GM12892 (cell line): ENCODE measurements around the gene DKK1.

Source experiments
- DNase-seq: peaks from one replicate; pipeline ENCODE4 v3.0.0; 2011; ENCODE audit not compliant: insufficient read length
- FAIRE-seq: peaks from 2 replicates; lab custom pipeline; 2011; peaks lifted over from hg19 to GRCh38; lab: Jason Lieb, UNC
- POLR2A ChIP-seq: IDR thresholded peaks from 2 replicates; pipeline ENCODE4 v1.6.1; 2011; ENCODE audit warnings: low read depth, low read length, control low read depth
- POLR2AphosphoS5 ChIP-seq: IDR thresholded peaks from 2 replicates; pipeline ENCODE4 v1.6.1; 2011; ENCODE audit warnings: low read depth, low read length, control low read depth
- TAF1 ChIP-seq: IDR thresholded peaks from 2 replicates; pipeline ENCODE4 v1.6.1; 2011; ENCODE audit warnings: low read depth, mild to moderate bottlenecking, control low read depth, low read length, borderline replicate concordance

Gene DKK1

GRCh38 chr10:52318822-52319464 lies 4.9 kb downstream of the DKK1 start:
- FAIRE-seq (no peak), DNase-seq (no peak)
- TF ChIP-seq TAF1 (no peak), POLR2A (no peak), POLR2AphosphoS5 (no peak)

DNA sequence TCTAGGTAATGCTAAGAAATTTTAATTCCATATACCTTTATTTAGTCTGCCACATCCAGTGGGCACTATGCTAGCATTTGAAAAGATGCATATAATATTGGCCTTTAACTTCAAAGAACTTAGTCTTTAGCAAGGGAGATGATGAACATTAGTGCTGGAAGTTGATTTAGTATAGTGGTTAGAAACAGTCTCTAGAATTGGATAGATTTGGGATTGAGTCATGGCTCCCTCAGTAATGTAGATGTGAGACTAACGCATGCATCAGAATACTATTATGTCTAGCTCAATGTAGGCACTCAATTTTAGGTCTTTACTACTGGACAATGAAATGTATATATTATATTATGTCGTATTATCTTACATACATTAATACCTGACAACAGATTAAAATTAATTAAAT lies 5.8 kb downstream of the DKK1 start:
- DNase-seq (no peak), FAIRE-seq (no peak)
- no peak for TF ChIP-seq POLR2A

- no peak for FAIRE-seq
- no peak for DNase-seq
- TF ChIP-seq TAF1 = no peak
These were observed 8.2 kb downstream of the DKK1 start for GRCh38 chr10:52322323-52322722.

DNA sequence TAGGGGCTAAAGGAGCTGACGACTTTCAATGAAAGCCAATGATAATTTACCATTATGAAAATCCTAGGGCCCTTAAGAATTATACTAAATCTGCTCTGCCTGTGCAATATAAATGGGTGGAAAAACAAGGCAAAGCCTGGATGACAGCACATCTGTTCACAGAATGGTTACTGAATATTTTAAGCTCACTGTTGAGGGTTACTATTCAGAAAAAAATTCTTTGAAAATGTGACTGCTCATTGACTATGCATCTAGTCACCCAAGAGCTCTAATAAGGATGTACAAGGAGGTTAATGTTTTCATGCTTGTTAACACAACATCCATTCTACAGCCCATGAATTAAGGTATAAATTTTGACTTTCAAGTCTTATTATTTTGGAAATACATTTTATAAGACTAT lies 8.9 kb downstream of the DKK1 start:
- no peak for TF ChIP-seq POLR2AphosphoS5
- no peak for TF ChIP-seq TAF1
- no peak for TF ChIP-seq POLR2A
- no peak for DNase-seq
- no peak for FAIRE-seq

- no peak for TF ChIP-seq TAF1
- no peak for TF ChIP-seq POLR2AphosphoS5
- TF ChIP-seq POLR2A = no peak
- FAIRE-seq = no peak
- DNase-seq = no peak
These were observed 12.3 kb downstream of the DKK1 start for GRCh38 chr10:52326382-52326781.

- DNase-seq (no peak), FAIRE-seq (no peak)
- TF ChIP-seq TAF1 (no peak), POLR2AphosphoS5 (no peak), POLR2A (no peak)
These were observed 17.7 kb downstream of the DKK1 start for GRCh38 chr10:52331638-52332364.

- no peak for FAIRE-seq
- TF ChIP-seq POLR2A (no peak), POLR2AphosphoS5 (no peak), TAF1 (no peak)
- DNase-seq = no peak
These were observed 18.7 kb downstream of the DKK1 start for GRCh38 chr10:52332815-52333214.

- TF ChIP-seq POLR2A (no peak), TAF1 (no peak), POLR2AphosphoS5 (no peak)
- FAIRE-seq (no peak), DNase-seq (no peak)
These were observed 20.5 kb downstream of the DKK1 start for GRCh38 chr10:52334595-52334994.

DNA sequence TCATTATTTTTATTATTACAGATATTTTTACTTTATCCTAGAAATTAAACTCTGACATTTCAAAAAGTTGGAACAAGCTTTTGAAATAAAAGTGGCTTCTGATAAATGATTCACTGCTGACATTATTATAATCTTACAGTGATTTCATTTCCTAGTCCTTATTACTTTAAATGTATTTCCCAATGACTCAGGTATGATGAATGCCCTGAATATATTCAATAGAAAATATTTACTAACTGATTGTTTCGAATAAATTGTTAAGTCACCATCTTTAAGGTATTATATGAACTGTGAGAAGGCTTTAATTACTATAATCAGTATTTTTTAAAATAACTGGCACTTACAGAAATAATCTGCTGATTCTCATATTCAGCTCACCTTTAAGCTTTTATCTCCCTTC lies 21.6 kb downstream of the DKK1 start:
- DNase-seq (no peak), FAIRE-seq (no peak)
- no peak for TF ChIP-seq POLR2A
- no peak for TF ChIP-seq POLR2AphosphoS5
- no peak for TF ChIP-seq TAF1

DNA sequence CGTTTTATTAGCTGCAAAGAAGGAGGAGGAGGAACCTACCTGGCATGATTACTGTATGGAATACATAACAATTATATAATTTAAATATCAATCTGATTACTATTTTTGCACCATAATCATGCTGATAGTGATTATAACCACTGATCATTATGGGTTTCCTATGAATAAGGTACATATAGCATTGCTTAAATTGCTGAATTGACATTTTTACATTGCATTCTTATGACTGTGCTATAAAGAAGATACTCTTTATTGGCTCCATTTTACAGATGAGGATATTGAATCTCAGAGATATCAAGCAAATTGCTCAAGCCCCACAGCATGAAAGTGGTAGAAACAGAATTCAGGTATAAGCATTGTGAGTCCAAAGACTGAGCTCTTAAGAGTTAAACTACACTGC lies 23.1 kb downstream of the DKK1 start:
- TF ChIP-seq TAF1 (no peak), POLR2AphosphoS5 (no peak), POLR2A (no peak)
- DNase-seq (no peak), FAIRE-seq (no peak)

- DNase-seq (no peak), FAIRE-seq (no peak)
- TF ChIP-seq POLR2A (no peak), POLR2AphosphoS5 (no peak), TAF1 (no peak)
These were observed 29.4 kb downstream of the DKK1 start for GRCh38 chr10:52343439-52343838.
